GM18909 (cell line): ENCODE measurements around the gene FAT4.
A peak's percentile ranks its signal among the peaks of the same experiment; 100 is the strongest.

Experiments
- ATAC-seq: cut with Tn5 transposase; IDR thresholded peaks from one replicate; pipeline ENCODE4 v1.9.1; 2021; ENCODE audit warnings: mild to moderate bottlenecking; ENCODE audit not compliant: unreplicated experiment, poor library complexity

Gene FAT4

DNA sequence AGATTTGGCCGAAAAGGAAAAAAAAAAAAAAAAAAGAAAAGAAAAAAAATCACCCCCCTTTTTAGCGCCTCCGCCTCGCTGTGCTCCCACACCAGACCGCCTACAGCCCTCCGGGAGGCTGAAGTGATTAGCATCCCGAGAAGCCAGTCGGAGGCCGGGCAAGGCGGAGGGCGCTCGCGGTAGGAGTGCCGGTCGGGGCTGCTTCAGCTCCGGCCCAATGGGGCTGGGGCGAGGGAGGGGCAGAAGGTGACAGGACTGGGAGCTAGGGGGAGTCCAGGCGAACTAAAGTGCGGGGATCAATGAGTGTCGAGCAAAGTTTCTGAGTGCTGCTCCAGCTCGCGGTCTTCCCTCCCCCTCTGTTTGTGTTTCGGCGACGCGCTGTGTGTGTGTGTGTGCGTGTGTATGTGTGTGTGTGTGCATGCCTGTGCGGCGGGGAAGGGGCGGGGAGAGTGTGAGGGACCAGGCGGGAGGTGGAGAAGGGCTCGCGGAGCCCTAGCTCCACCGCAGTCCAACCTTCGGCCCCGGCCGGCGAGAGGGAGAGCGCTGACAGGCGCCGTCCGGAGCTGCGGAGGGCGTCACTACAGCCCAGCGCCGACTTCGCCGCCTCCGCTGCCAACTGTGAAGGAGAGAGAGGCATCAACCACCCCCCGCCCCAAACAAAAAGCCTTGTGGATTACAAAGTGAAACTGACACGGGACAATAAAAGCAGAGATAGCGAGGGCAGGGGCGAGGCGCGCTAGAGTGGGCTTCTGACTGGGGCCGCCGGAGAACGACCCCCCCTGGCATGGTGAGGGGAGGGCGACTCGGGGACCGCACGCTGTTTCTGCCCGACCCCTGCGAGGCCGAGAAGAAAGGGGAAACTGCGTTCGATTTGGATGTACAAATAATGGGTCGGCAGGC, at the start of gene FAT4:
TSS of gene FAT4 (plus strand) at position 280 of the 900 bp plus-strand sequence. CDS start 1,457 bp downstream, outside the sequence.
- ATAC-seq = peak; percentile 85

- no peak for ATAC-seq
Observed at GRCh38 chr4:125265846-125266245, 48.9 kb upstream of the FAT4 start.

DNA sequence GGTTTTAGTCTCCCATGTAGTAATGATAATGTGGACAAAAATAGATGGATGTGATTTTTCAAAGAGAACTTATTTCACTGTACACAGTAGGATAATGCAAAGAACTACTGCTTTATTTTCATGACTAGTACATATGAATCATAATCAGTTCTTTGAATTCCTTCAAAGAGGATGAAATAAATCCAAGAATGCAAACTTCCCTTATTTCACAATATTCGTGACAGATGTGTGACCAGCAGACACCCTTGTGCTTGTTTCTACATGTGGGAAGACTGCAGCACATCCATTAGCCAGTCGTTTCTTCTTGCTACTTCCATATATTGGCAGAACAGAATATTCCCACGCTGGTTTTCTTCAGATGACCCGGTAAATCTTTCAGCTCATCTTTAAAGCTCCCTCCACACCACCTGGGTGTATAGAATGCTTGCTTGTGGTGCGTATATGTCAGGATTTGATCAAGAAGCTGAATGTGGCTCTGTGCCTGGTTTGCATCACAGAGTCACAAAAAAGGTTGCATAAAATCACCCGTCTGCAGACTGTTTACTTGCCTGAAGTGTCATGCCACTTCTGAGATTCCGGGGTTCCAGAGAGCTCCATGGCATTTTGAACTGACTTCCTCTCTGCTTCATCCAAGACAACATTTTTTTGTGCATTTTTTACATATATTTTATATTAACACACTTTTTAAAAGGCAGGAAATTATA, 47.7 kb upstream of the FAT4 start:
- ATAC-seq = no peak

- no peak for ATAC-seq
Observed at GRCh38 chr4:125267630-125268029, 47.1 kb upstream of the FAT4 start.

DNA sequence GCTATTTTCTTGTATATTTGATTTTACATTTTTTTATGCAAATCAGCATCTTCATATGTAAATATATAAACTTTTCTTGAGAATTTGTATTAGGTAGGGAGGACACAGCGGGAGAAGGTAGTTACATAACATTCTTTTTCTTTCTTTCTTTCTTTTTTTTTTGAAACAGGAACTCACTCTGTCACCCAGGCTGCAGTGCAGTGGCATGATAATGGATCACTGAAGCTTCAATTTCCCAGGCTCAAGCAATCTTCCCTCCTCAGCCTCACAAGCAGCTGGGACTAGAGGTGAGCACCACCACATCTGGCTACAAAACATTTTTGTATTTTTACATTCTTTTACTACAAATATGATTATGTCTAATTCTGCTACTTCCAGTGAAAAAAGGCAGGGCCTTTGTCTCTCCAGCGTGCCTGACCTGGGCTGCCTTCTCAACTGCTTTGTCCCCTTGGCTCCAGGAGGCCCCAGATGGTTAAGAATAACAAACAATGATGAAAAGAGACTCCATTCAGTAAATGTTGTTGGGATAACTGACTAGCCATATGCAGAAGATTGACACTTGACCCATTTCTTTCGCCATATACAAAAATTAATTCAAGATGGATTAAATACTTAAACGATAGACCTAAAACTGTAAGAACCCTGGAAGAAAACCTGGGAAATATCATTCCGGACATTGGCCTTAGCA, 46.5 kb upstream of the FAT4 start:
- no peak for ATAC-seq

GRCh38 chr4:125276811-125277210, 37.9 kb upstream of the FAT4 start:
- ATAC-seq = no peak

- ATAC-seq = no peak
Observed at GRCh38 chr4:125277790-125278189, 37.0 kb upstream of the FAT4 start.

GRCh38 chr4:125280892-125281403, 33.8 kb upstream of the FAT4 start:
- no peak for ATAC-seq

- ATAC-seq = peak; percentile 52
Observed at GRCh38 chr4:125283707-125284279, 31.0 kb upstream of the FAT4 start.

DNA sequence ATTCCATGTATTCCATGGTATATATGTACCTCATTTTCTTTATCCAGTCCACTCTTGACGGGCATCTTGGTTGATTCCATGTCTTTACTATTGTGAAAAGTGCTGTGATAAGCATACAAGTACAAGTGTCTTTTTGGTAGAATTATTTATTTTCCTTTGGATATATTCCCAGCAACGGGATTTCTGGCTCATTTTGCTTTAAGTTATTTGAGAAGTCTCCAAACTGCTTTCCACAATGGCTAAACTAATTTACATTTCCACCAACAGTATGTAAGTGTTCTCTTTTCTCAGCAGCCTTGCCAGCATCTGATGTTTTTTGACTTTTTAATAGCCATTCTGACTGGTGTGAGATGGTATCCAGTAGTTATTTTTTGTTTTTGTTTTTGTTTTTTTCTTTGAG, 17.6 kb upstream of the FAT4 start:
- ATAC-seq = no peak

GRCh38 chr4:125303058-125303457, 11.7 kb upstream of the FAT4 start:
- no peak for ATAC-seq

GRCh38 chr4:125303821-125304220, 10.9 kb upstream of the FAT4 start:
- no peak for ATAC-seq

DNA sequence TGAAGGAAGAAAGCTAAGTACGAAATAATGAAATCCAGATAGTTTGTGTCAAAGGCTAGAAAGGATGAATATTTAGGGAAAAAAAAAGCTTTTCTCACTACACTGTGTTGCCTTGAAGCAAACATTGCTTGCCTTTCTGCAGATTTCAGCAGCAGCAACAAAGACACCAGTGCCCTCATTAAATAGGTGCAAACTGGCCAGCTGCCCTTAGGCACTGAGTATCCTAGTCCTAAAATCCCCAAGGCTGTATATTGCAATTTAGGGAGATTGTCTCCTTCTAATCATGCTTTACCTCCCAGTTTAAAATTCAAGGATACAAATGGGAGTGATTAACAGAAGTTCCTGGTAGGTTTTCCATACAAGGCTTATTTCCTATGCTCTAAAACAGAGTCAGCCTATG, 8.6 kb upstream of the FAT4 start:
- no peak for ATAC-seq

GRCh38 chr4:125306533-125306932, 8.2 kb upstream of the FAT4 start:
- no peak for ATAC-seq

GRCh38 chr4:125311503-125311902, 3.3 kb upstream of the FAT4 start:
- ATAC-seq = no peak

GRCh38 chr4:125313497-125313896, 1.3 kb upstream of the FAT4 start:
- peak; percentile 58 for ATAC-seq

- no peak for ATAC-seq
Observed at GRCh38 chr4:125313989-125314667, 627 bp upstream of the FAT4 start.

DNA sequence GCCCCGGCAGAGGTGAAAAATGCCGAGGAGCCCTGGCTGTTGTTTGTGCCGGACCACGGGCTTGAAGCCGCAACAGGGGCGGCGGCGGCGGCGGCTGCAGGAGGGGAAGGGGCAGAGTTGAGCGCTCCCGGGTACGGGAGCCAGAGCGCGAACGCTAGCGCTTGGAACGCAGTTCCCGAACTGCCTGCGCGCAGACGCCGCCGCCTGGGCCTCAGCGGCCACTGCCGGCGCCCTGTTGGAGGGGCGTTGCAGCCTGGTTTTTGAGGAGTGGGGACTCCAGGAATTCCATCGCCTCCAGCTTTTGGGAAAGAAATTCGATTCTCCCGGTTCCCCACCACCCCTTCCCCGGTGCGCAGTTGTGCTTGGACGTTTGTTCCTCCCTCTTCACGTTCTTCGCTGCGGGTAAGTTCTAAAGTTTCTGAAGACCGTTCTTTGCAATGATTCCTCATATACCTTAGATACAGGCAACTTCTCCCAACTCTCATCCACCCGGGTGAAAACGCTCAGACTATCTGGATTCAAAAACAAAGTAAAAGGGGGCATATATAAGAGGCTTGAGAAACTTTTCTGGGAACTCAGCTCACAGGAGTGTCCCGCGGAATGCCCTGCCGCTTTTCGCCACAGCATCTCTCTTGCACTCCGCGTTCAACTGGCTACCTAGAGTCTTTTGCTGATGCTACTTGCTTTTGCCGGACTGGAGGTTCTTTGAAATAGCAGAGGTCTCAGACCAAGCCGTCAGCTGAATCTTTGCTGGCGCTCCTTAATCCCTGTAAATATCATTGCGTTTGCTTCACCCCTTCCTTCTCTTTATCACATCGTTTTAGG, 1.0 kb downstream of the FAT4 start:
- ATAC-seq = peak; percentile 15

- no peak for ATAC-seq
Observed at GRCh38 chr4:125316401-125316790, 1.6 kb downstream of the FAT4 start.
